HG02885 (cell line): ENCODE results near the gene CCDC71L.
A peak's percentile ranks its signal among the peaks of the same experiment; 100 is the strongest.
"Not testable (repeated sequence)": the region's sequence is repeated elsewhere in the genome, so short reads cannot be mapped to it uniquely, and the experiment has no call there.

Source experiments
- ATAC-seq: cut with Tn5 transposase; IDR thresholded peaks from one replicate; pipeline ENCODE4 v1.9.1; 2021; ENCODE audit warnings: mild to moderate bottlenecking; ENCODE audit not compliant: unreplicated experiment, poor library complexity

The CCDC71L gene

GRCh38 chr7:106660862-106661720 lies at the start of gene CCDC71L:
Gene CCDC71L, minus strand, starts transcription at chr7:106661158. Its CDS starts 262 bp downstream, at chr7:106660896.
- ATAC-seq, result peak; percentile 73

DNA sequence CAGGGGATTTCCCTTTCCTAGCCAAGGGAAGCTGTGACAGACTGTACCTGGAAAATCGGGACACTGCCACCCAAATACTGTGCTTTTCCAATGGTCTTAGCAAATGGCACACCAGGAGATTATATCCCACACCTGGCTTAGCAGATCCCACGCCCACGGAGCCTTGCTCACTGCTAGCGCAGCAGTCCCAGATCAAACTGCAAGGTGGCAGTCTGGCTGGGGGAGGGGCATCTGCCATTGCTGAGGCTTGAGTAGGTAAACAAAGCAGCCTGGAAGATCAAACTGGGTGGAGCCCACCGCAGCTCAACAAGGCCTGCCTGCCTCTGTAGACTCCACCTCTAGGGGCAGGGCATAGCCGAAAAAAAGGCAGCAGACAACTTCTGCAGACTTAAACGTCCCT lies 48.6 kb upstream of the CCDC71L start:
- not testable (repeated sequence) for ATAC-seq

DNA sequence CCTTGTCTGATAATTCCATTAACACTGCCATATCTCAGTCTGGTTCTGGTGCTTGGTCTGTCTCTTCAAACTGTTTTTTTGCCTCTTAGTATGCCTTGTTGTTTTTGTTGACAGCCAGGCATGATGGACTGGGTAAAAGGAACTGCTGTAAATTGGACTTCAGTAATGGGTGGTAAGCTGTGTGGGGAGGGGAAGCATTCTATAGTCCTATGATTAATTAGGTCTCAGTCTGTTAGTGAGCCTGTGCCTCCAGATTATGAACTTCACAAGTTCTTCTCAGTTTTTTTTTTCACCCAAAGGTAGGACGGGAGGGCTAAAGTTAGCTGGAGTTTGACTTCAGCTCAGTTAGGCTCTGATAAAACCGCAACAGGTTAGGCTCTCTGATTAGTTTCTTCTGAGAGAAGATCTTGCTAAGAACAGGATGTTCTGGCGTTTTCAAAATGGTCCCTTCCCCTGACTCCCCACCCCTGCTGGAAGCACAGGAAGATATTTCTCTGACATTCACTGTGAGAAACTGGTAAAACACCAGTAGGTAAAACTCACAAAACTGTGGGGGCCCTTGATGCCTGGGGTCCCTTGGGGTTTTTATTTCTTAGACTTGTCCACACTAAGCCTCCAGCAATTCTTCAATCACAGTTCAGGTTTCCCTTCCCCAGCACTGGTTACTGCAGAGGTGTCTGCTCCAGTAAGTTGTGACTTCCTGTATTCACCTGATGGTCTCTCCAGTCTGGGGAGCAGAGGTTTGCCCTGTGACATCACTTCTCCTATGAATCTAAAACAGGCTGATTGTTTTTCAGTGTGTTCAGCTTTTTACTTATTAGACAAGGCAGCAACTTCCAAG lies 43.3 kb upstream of the CCDC71L start:
- ATAC-seq, result no peak

DNA sequence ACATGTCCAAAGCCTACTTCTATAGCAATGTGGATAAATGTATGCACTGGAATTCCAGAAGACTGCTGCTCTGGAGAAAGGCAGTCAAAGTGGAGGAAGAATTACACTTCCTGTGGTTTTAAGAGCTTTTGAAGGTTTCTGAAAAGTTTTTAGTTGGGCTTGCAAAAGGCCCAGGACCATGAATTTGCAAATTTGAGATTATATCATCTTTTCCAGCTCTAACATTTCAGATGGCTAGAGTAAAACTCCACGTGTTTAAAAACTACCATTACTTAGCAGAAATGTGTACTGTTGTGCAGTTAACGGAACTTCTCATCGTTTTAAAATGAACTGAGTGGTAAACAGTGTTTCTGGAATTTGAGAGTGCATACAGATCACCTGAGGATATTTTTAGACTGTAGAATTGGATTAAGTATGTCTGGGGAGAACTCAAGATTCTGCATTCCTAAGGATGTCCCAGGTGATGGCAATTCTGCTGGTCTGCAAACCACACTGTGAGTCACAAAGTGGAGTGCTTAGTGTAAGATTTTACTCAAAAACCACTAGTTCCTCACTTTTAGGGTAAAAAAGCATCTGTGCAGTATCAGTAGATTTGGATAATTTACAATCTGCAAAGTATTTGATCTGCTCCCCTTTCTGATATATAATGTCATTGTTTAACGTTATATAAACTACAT lies 32.9 kb upstream of the CCDC71L start:
- ATAC-seq, result no peak

- ATAC-seq, result no peak
These were observed 31.6 kb upstream of the CCDC71L start for GRCh38 chr7:106692450-106693051.

DNA sequence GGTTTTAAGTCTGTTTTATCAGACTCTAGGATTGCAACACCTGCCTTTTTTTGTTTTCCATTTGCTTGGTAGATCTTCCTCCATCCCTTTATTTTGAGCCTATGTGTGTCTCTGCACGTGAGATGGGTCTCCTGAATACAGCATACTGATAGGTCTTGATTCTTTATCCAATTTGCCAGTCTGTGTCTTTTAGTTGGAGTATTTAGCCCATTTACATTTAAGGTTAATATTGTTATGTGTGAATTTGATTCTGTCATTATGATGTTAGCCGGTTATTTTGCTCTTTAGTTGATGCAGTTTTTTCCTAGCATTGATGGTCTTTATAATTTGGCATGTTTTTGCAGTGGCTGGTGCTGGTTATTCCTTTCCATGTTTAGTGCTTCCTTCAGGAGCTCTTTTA lies 27.2 kb upstream of the CCDC71L start:
- ATAC-seq, result not testable (repeated sequence)

DNA sequence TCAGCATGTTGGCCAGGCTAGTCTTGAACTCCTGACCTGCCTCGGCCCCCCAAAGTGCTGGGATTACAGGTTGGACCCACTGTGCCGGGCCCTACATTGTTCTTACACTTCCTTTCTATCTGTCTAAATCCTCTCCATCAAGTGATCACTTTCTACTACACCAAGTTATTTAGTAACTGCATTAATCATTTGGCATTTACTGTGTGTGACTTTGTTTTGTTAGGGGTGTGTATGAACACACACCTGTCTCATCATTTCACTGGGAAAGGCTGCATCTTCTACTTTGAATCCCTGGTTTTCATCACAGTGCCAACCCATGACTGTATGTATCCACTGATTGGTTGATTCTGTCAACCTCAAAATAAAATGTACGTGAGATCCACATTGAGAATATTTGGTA lies 23.0 kb upstream of the CCDC71L start:
- ATAC-seq, result no peak

DNA sequence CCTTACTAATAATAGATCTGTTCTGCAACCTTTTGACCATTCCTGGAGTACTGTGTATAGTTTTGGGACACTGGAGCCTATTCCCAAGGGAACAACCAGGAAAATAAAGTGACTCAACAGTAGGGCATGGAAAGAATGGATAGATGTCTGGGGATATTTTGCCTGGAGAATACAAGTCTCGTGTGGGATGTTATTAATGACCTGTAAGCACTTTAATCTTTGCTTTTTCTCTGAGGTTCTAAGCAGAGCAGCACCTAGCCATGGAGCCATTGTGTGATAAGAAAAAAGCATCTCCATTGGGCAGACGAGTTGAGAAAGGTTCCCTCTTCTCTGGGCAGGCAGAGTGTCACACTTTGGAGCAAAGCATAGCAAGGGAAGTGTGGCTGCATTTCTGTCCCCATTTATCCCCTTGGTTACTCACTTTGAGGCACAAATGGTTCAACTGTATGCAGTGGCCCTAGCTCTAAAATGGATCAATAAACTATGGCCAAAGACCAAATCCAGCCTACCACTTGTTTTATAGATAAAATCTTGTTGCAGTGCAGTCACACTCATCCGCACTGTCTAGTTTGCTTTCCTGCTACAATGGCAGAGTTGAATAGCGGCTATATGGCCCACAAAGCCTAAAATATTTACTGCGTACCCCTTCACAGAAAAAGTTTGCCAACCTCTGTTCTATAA lies 21.0 kb upstream of the CCDC71L start:
- ATAC-seq, result no peak

GRCh38 chr7:106679153-106679931 lies 18.4 kb upstream of the CCDC71L start:
- no peak for ATAC-seq

DNA sequence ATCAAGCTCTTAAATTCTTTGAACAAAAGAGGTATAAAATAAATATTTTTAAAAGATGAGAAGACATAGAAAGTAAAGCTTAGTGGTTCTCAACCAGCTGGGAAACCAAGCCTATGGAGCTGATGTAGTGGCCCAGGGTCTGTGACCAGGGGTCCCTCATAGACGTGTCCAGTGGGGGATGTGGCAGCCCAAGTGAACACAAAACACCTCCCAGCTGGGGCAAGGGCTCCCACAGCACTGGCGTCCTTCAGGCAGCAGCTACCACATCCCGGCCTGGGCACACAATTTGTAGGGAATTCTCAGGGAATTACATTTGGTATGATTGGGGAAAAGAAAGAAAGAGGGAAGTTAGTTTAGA lies 17.8 kb upstream of the CCDC71L start:
- ATAC-seq, result no peak

DNA sequence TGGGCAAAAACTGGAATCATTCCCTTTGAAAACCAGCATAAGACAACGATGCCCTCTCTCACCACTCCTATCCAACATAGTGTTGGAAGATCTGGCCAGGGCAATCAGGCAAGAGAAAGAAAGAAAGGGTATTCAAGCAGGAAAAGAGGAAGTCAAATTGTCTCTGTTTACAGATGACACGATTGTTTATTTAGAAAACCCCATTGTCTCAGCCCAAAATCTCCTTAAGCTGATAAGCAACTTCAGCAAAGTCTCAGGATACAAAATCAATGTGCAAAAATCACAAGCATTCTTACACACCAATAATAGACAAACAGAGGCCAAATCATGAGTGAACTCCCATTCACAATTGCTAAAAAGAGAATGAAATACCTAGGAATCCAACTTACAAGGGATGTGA lies 15.5 kb upstream of the CCDC71L start:
- not testable (repeated sequence) for ATAC-seq

DNA sequence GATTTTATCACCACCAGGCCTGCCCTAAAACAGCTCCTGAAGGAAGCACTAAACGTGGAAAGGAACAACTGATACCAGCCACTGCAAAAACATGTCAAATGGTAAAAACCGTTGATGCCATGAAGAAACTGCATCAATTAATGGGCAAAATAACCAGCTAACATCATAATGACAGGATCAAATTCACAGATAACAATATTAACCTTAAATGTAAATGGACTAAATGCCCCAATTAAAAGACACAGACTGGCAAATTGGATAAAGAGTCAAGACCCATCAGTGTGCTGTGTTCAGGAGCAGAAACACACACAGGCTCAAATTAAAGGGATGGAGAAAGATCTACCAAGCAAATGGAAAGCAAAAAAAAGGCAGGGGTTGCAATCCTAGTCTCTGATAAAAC lies 12.7 kb upstream of the CCDC71L start:
- ATAC-seq, result not testable (repeated sequence)

DNA sequence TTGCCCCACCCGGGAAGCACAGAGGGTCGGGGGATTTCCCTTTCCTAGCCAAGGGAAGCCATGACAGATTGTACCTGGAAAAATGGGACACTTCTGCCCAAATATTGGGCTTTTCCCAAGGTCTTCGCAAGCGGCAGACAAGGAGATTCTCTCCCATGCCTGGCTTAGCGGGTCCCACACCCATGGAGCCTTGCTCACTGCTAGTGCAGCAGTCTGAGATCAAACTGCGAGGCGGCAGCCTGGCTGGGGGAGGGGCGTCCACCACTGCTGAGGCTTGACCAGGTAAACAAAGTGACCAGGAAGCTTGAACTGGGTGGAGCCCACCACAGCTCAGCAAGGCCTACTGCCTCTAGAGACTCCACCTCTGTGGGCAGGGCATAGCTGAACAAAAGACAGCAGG lies 11.0 kb upstream of the CCDC71L start:
- ATAC-seq, result not testable (repeated sequence)

GRCh38 chr7:106671160-106671559 lies 10.2 kb upstream of the CCDC71L start:
- no peak for ATAC-seq

- no peak for ATAC-seq
These were observed 8.0 kb upstream of the CCDC71L start for GRCh38 chr7:106668861-106669524.

- ATAC-seq, result no peak
These were observed 5.4 kb upstream of the CCDC71L start for GRCh38 chr7:106666353-106666752.

- no peak for ATAC-seq
These were observed 3.4 kb upstream of the CCDC71L start for GRCh38 chr7:106664343-106664742.

- peak; percentile 64 for ATAC-seq
These were observed 746 bp downstream of the CCDC71L start for GRCh38 chr7:106659963-106660861.
